NOMO-1 treated with DMSO at 0.1 percent for 48 hours (cell line): ENCODE measurements around the gene TPSAB1.

Source experiments
- DNase-seq: peaks from one replicate; lab custom pipeline; 2025; ENCODE audit not compliant: unreplicated experiment; lab: John Stamatoyannopoulos, UW

The TPSAB1 gene

DNA sequence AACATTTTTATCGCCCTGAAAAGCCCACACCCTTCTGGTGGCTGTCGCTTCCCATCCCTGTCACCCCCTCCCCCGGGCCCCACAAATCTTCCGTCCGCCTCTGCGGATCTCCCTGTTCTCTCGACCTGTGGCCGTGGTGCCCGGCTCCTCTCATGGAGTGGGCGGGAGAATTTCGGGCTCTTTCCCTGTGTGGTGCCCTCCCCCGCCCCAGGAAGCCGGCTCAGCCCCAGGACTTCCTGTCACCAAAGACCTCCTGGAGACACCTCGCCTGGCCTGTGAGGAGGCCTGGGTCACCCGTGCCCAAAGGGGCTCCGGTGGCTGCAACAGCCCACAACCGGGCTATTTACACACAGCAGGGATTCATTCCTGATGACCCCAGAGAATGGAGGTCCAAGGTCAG lies 42.8 kb downstream of the TPSAB1 start:
- DNase-seq = no peak

- no peak for DNase-seq
Measured at GRCh38 chr16:1283996-1284616, 43.6 kb downstream of the TPSAB1 start.

DNA sequence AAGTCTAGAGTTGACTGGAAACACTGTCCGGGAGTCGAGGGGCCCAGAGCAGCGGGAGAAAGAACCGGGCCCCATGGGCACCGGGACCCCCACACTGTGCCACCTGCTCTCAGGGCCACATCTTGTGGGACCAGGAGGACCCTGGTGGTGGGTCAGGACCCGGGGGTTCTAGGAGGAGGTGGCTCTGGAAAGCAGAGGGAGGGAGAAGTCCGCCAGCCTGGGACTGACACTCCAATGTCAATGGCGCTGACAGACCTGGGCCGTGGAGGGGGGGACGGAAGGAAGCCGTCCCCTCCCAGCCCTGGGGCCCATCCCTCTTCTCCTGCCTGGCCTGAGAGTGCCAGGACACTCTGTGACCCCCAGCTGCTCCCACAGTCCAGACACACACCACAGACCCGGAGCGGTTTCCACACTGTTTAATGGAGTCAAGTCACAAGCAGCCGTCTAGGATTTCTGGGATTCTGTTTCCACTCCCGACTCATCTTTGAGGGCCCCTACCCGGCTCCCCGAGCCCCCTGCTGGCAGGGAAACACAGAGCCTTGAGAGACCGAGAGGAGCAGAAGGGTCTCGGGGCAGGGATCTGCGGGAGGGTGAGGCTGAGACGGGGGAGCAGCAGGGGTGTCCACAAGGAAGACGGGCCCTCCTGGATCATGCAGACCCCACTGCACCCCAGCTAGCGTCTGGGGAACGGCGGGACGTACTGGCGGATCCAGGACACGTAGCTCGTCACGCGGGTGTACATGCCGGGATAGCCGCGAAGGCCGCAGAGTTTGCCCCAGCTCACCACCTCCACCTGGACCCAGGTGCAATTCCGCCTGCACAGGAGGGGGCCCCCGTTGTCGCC lies 45.4 kb downstream of the TPSAB1 start:
- no peak for DNase-seq

- DNase-seq = no peak
Measured at GRCh38 chr16:1286513-1287094, 46.1 kb downstream of the TPSAB1 start.

DNA sequence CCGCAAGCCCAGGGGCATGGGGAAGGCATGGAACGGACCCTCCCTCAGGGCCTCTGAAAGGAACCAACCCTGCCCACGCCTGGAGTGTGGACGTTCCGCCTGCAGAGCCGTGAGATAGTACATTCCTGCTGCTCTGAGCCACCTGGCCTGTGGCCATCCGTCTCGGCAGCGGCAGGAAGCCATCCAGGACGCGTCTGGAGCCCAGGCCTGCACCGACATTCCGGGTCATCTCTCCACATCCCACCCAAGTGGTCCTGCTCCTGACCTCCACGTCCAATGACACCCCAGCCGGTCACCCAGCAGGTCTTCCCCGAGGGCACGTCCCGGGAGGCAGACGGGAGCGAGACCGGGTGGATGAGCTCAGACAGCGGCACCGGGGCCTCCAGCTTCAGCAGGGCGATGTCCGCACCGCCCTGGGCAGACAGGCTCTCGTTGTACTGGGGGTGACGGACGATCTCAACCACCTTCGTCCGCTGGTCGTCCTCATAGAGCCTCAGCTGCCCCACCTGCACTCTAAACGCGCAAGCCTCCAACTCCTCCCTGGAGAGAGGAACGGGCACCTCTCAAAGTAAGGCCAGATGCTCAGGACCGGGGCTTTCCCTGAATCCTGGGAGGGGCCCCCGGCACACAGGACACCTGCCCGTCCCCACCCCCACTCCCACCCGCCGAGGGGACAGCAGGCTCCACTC lies 47.6 kb downstream of the TPSAB1 start:
- DNase-seq = no peak

- no peak for DNase-seq
Measured at GRCh38 chr16:1288813-1289476, 48.4 kb downstream of the TPSAB1 start.

DNA sequence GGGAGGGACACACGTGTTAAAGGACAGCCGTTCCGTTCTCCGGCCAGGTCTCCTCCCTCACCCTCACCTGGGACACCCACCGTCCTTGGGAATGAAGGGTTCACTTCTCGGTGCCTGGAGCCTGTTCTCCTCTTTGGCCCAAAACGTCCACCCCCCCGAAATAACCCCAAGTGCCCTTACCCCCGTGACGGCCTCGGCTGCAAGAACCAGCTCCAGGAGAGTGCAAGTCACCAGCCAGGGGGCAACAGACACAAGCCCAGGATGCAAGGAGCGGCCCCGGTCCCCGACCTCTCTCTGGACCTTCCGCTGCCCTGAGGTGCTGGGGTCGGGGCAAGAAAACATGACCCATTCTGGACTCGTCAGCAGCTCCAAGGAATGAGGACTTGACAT lies 49.0 kb downstream of the TPSAB1 start:
- no peak for DNase-seq

- DNase-seq = peak; percentile 34
Measured at GRCh38 chr16:1290063-1290501, 49.6 kb downstream of the TPSAB1 start.

DNA sequence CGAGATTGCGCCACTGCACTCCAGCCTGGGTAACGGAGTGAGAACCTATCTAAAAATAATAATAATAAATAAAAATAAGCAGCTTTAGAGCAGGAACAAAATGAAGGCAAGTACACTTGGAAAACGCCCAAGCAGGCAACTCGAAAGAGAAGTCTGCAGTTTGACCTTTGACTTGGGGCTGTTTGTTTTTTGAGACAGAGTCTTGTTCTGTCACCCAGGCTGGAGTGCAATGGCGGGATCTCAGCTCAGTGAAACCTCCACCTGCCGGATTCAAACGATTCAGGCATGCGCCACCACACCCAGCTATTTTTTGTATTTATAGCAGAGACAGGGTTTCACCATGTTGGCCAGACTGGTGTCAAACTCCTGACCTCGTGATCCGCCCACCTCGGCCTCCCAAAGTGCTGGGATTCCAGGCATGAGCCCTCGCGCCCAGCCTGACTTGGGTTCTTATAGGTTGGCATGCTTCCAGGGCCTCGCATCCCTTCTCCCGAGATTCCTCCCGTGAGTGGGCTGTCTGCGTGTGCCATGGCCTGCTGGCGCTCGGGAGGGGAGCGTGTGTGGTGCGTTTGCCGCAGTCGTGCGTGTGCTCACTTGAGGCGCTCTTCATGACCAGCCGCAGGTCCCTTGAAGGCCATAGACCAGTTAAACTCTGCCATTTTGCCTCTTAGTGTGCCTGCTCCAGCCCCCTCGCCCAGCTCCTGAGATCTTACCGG lies 50.5 kb downstream of the TPSAB1 start:
- DNase-seq = no peak

- no peak for DNase-seq
Measured at GRCh38 chr16:1291576-1291974, 51.1 kb downstream of the TPSAB1 start.
